Measurements from ENCODE around the gene BBIP1.
A peak's percentile ranks its signal among the peaks of the same experiment; 100 is the strongest.

BBIP1 gene, protein sequence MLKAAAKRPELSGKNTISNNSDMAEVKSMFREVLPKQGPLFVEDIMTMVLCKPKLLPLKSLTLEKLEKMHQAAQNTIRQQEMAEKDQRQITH

DNA sequence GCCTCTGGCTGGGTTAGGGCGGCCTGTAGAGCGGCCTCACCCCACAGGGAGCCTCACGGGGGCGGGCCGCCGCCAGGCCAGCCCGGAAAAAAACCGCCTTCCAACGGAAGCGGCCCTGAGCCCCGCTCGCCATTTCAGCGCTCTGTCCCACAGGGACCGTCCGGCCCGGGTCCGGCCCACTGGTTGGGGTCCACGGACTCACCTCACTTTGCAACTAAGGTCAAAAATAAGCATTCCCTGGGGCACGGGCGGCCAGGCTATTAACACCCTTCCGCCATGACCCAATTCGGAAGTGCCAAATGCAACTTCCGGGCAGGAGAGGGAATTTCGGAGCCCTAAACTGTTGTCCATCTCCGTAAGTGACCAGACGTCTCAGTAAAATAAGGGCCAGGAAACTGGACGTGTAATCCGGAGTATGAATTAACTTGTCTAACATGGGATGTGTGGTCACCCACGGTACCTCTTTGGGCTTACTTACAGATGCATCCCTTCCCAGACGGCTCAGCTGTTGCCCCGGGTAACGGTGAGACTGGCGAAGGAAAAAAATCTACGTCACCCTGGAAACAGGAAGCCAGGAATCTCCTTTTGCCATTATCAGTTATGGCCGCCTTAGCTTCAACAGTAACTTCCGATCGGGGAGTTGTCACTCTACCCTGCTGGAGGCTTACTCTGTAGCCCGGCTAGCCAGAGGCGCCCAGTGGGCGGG, at the start of gene BBIP1:
BBIP1 (minus strand) TSS at position 538 of the 706 bp plus-strand sequence. CDS start 1,023 bp downstream, outside the sequence.
- peak; percentile 95 for DNase-seq

DNA sequence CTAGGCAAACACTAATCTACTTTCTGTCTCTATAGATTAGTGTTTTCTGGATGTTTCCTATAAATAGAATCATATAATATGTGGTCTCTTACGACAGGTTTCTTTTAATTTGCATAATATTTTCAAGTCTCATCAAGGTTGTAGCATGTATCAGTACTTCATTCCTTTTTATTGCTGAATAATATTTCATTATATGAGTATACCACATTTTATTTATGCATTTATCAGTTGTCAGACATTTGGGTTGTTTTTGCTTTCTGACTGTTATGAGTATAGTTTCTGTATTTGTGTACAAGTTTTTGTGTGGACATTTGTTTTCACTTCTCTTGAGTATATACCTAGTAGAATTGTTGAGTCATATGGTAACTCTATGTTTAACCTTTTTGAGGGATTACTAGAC, 48.7 kb upstream of the BBIP1 start:
- no peak for DNase-seq

DNA sequence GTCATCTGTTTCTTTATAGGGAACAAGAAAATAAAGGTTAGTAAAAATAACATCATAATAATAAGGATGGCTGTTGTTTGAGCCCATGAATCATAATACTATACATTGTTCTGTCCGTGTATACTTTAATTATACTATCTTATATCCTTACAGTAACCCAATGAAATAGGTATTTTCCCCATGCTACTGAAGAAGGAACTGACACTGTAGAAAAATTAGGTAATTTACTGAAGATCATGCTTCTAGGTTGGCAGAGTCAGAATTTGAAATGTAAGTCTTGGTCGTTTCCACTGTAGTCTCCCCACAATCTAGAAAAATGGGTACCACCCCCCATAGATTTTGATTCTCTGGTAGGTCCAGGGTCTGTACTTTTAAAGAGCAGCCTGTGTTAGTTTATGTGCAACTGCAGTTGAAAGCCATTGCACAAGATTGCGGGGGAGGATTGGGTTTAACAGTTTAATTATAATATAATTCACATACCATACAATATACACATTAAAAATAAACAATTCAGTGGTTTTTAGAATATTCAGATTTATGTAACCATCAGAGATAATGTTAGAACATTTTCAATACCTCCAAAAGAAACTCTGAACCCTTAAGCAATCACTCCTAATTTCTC, 48.1 kb upstream of the BBIP1 start:
- DNase-seq, result no peak

DNA sequence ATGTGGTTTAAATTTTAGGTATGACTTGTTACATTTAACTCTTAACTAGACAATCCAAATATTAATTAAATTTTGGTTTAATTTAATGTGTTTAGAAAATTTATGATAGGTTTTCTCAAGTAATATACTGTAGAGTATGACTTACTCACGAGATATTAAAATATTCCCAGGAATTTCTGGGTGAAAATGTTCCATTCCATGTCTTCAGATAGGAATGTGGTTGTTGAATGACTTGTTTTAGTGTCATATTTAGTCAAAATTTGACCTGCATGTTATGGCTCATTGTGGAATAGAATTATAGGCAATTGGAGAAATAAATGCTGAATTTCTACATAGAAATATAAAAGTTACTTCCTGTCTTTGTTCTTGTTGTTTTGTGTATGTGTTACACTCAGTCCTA, 47.2 kb upstream of the BBIP1 start:
- DNase-seq, result no peak

DNA sequence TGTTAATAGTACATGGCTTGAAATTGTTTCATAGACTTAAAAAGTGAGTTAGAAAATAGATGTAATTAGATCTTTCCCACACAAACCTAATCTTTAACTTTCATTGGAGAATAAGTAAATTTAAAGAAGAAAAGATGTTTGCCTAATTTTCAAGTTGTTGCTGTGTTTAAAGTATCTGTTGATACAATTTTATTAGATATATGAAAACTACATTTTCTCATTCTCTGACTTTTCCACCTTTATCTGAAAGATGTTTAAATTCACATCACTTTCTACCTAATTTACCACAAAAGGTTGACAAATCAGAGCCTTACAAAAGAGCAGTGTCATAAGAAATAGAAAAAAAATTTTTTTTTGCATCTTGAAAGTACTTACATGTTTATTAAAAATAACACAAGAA, 46.2 kb upstream of the BBIP1 start:
- DNase-seq, result no peak

DNA sequence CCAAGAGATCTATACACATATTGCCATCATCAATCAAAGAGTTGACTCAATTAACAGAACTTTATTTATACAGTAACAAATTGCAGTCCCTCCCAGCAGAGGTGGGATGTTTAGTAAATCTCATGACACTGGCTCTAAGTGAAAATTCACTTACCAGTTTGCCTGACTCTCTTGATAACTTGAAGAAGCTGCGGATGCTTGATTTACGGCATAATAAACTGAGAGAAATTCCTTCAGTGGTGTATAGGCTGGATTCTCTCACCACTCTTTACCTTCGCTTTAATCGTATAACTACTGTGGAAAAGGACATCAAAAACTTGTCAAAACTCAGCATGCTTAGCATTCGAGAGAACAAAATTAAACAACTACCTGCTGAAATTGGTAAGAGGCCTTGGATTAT, 45.7 kb upstream of the BBIP1 start:
- DNase-seq, result no peak

DNA sequence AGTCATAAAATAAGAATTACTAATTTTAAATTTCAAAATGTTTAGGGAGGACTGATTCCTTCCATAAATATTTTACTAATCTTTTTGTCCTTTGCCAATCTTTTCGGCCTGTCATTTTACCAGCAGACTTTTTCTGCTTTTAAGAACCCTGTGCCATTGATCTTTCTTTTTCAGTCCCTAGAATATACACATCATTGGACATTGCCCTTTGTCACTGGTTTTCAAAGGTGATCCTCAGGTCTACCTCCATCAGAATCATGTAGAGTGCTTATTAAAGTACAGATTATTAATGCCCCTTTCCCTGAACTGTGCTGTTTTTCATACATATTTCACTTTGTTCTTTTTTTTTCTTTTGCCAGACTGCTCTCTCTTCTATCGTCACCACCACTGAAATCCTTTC, 44.2 kb upstream of the BBIP1 start:
- DNase-seq, result no peak

DNA sequence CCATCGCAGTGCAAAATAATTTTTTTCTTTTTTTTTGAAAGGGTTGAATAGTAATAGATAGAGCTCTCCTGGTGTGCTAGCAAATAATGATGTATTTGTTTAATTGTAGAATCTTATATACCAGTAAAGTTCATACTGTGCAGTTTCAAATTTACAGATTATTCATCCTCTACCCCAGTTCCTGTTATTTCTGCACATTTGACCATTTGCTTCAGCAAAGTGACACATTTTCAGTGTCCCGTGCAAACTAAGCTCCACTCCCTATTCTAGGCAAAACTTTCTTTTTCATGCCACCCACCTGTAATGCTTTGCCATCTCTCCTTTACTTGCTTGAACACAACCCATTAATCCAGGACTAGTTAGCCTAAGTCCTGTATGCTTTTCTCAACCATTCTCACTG, 43.5 kb upstream of the BBIP1 start:
- no peak for DNase-seq

DNA sequence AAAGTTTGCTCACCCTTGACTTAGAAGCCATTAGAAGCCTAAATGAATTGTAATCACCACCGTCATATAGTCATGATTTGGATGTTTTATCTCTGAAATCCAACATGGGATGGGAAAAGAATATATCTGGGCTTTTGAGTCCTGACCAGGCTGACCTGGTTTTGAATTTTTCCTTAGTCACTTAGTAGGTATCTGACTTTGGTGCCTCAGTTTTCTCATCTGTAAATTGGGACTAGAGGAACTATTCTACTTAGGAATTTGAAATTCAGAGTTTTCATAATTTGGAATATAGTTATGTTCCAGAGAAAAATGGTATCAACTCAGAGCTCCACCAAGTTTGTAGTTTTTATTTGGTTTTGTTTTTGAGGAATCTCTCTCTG, 41.3 kb upstream of the BBIP1 start:
- DNase-seq, result no peak

DNA sequence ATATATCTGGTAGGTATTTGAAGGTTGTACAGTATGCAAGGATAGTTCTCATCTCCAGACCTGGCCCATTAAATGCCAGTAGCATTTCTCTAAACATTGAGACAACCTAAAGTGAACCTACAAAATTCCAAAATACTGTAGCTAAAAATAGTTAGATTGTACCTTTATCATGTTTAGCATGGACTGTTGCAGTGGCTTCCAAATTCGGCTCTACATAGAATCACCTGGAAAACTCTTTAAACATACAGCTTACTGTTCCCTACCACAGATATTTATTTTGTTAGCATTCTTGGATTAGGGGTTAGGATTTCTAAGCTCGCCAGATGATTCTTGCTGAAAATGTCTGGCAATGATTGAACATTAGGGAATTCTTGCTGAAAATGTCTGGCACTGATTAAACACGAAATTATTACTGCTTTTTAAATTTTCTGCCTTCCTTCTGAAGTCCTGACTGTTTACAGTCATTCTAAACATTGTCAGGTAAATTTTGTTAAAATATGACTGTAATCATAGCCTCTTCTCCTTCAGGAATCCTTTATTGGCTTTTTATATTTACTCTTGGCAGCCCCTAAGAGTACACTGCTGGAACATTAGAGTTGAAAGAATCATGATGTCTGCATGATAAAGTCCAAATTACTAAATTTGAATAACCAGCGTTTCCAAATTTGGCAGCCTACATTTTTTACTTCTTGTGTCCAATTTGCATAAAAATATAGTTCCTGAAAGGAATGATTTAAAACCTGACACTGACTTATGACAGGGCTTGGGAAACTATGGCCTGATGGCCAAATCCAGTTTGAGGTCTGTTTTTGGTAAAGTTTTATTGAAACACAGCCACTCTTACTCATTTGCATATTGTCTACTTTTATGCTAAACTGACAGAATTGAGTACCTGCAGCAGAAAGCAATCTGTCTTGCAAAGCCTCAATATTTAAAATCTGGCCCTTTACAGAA, 40.7 kb upstream of the BBIP1 start:
- no peak for DNase-seq

DNA sequence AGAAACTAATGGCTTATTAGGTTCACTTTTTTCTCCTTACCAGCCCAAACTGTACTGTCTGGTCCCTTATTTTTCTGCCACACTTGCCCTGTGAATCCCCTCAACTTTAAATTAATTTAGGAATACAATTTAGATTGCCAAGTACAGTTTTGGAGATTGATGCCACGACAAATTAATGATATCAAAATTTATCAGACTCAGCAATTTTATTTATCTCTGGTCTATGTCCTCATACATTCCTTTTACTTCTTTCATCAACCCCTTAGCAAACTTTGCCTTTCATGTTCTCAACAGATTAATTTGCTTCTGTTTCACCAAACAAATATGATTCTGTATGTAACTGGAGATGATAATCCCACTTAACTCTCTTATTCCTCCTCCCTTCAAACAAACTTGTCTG, 38.6 kb upstream of the BBIP1 start:
- DNase-seq, result no peak

DNA sequence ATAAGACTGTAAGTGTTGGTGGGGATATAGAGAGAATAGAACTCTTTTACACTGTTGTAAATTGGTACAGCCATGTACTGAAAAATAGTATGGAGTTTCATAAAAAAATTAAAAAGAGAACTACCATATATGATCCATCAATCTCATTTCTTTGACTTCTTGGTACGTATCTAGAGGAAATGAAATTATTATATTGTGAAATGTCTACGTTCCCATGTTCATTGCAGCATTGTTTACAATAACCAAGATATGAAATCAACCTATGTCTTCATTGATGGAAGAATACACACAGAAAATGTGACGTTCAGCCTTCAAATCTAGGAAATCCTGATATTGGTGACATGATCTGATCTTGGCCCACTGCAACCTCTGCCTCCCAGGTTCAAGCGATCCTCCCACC, 32.4 kb upstream of the BBIP1 start:
- DNase-seq, result no peak

DNA sequence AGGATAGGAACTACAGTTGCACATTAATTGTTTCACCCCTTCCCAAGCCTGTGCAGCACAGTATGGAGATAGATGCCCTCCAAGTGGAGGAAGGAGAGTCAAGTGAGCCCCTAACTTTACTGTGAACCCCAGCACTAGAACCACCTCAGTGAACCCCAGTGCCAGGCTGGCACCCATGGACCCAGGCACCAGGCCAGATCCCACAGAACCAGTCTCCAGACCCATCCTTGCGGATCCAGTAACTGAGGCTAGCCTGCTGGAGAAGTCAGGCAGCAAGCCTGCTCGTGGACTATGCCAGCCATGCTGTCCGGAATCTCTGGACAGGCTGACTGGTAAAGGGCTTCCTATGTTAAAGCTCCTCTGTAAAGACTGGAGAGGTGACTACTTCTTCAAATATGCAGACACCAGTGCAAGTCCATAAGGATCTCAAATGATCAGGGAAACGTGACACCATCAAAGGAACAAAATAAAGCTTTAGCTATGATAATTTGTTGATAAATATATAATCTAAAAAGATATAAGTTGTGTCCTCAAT, 28.1 kb upstream of the BBIP1 start:
- DNase-seq, result no peak

DNA sequence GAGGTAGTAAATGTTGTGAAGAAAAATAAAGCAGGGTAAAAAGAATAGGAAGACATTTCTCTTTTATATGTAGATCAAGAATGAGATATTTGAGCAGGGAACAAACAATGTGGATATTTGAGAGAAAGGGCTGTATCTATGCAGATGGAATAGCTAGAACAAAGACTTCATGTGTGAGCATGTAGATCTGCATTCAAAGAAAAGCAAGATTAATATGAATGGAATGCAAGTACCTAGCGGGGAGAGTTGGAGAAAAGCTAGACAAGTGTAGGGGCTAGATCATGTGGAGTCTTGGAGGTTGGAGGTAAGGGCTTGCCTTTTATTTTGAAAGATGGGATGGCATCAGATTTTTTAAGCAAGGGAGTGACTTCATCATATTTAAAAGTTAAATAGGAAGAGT, 27.5 kb upstream of the BBIP1 start:
- no peak for DNase-seq

DNA sequence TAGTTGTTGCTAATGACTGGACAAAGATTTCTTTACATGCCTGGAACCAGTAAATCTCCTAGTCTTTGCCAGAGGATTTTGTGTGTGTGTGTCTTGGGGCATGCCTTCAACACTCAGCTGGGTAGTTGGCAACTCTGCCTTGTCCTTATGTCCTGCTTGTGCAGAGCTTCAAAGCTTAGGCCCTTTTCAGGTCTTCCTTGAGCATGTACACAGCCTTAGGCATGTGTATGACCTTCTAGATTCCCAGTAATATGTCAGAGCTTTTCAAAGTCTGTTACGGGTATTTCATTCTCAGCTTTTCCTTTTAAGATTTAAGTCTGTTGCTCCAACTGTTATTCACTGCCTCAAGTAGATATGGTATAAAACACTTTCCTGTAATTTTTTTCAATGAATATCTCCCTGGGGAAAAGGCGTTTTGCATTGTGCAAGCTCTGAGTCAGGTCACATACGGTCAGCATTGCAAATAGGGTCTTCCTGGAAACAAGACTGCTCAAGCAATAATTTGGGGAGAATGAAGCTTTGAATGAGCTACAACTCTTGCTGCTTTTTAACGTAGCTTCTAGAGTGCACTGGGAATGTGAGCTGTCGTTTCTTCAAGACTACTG, 25.9 kb upstream of the BBIP1 start:
- DNase-seq, result no peak

DNA sequence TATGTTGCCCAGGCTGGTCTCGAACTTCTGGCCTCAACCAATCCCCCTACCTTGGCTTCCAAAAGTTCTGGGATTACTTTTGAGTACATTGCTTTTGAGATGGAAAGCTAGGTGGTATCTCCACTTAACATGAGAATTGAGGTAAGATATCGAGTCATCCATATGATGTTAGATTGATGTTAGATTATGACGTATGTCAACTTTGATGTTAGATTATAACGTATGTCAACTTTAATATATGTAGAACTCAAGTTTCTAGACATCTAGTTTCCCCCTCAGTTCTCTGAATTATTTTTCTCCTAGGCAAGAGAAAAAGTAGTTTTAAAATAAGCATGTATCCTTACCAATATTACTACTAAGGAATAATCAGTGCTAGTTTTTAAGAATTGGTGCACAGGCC, 20.4 kb upstream of the BBIP1 start:
- DNase-seq, result no peak

DNA sequence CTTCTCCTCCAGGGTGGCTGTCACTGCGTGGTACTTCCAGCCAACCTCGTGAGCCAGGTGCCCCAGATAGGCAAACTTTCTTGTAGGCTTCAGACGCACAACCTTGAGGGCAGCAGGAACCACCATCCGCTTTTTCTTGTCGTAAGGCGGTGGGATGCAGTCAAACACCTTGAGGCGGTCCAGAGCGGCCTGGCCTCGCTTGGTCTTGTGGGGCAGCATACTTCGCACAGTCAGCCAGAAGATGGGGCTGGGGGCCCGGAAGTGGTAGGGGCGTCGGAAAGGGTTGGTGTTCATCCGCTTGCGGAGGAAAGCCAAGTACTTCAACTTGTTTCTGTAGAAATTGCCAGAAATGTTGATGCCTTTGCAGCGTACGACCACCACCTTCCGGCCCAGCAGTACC, 17.8 kb upstream of the BBIP1 start:
- DNase-seq, result no peak

DNA sequence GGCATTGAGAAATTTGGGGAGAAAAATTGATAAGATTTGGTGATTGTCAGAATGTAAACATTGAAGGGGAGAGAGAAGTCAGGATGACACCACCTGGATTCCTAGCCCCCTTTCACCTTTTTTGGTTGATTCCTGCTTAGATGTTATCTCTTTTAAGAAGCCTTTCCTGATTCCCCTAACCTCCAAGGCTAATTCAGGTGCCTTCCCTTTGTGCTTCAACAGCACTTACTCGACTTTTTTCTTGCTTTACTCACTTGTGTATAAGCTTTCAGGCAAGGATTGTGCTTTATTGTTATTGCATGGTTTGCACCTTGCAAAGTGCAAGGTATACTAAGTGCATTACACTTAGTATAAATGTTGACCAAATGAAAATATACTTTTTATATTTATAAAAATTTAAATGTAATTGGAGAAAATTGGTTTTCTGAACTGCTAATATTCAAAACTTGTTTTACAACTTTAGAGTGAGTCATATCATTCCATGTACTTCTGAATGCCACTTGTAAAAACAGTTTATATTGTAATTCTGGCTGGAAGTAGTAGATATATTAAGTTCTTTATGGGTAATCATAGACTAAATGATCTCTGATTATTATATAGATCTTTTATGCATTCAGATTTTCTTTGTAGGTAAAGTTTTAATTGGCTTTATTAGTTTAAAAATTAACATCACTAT, 13.7 kb upstream of the BBIP1 start:
- DNase-seq, result no peak

DNA sequence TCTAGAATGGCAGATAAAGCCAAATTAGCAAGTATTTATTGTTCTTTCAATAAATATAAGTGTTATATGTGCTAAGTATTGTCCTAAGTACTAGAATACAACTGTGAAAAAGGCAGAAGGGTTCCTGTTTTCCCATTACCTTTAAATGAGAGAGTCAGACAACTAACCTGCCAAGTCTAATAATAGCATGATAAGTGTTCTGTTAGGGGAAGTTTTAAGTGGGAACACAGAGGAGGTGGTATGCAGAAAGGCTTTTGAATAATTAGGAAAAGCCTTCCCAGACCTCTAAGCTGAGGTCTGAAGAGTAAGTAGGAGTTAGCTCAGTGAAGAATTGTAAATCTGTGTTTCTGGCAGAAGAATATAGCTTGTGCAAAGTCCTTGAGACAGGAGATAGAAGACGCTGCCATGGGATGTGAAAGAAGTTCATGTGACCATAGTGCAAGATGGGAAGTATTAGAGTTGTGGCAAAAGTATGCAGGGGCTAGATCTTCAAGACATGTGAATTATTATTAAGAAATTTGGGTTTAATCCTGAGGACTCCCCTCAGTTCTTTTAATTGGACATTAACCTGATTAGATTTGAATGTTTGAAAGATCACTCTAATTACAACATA, 12.9 kb upstream of the BBIP1 start:
- no peak for DNase-seq

DNA sequence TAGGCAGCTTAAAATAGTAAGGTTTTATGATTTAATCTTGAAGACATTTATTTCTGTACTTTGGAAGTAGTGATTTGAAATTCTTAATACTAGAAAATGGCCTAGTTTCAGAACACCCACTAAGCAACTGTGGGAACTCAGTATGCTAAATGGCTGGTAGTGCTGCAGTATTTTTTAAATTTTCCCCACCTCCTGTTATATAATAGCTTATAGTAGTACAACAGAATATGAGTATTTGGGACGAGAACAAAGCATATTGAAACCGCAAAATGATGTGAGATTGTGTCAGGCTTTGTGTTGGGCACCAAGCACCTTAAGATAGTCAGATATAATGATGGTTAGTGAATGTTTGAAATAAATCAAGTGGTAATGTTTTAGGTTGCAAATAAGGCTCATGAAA, 8.5 kb upstream of the BBIP1 start:
- DNase-seq, result no peak

DNA sequence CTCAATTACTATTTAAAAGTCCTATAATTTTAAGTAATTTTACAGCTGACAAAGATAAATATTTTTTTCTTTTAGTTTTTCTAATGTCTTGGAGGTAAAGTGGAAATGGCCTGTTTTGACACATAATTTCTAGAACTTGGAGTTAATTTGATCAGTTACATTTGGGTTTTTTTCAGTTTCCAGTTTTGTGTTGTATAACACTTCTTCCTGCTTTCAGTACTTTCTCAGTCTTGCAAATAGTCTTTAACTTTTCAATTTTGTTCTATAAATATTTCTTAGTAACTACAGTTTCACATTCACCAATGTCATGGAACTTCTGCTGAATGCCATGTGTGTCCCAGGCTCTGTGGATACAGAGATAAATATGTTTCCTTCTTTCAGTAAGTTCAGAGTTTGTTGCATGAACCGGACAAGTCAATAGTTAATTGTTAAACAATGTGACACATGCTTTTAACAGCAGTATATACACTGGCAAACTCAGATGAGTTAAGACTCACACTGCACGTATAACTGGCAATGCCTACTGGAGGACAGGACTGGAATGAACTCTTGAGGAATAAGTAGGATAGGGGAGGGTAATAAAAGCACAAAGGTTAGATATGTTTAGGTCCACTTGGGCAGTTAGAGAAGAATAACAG, 5.0 kb upstream of the BBIP1 start:
- no peak for DNase-seq
